ENCODE measurements around the gene ZFPL1.

The ZFPL1 gene

DNA sequence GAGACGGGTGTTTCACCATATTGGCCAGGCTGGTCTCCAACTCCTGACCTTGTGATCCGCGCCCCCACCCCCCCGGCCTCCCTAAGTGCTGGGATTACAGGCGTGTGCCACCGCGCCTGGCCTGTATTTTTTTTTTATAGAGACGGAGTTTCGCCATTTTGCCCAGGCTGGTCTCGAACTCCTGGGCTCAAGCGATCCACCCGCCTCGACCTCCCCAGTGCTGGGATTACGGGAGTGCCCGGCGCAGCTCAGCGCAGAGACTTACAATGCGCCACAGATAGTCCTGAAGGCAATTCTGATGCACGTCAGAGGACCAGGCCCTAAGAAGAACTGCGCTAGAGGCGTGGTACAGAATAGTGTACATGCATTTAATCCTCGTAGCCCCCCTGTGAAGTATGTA is 11.4 kb downstream of the ZFPL1 start:
- no peak for DNase-seq (ENCODE audit: low spot score)

DNA sequence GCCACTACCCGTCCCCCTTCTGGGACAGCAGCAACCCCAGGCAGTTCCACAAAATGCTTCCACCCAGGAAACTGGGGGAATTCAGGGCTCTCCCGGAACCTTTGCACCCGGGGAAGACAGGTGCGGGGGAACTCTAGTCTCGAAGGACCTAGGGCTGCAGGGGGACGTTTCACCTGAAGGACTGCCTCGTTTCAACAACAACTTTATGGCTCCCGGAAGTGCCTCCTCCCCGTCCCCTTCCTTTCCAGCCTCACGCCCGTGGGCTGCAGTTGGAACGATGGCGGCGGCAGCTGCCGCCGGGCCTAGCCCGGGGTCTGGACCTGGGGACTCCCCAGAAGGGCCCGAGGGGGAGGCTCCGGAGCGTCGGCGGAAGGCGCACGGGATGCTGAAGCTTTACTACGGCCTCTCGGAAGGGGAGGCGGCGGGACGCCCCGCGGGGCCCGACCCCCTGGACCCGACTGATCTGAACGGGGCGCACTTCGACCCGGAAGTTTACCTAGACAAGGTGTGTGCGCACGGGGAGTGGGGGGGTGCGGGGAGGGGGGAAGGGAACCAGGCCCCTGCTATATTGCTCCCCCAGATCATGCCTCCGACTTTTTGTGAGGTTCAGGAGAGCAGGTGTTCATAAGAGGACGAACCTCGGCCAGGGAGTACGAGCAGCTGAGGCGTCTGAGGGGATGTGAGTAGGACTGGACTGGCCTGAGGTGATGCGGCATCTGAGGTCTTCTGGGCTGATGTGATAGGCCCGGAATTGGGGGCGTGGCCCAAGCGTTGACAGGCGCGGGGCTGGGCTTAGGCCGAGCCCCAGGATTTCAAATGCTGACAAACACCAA is 12.2 kb downstream of the ZFPL1 start, which contains the start of gene VPS51:
VPS51 (plus strand) TSS at position 241 of the 833 bp plus-strand sequence; CDS start at position 278, 37 bp downstream.
- DNase-seq (ENCODE audit: low spot score) = peak; percentile 94

- no peak for DNase-seq (ENCODE audit: low spot score)
Measured at GRCh38 chr11:65096926-65097325, 12.9 kb downstream of the ZFPL1 start.

DNA sequence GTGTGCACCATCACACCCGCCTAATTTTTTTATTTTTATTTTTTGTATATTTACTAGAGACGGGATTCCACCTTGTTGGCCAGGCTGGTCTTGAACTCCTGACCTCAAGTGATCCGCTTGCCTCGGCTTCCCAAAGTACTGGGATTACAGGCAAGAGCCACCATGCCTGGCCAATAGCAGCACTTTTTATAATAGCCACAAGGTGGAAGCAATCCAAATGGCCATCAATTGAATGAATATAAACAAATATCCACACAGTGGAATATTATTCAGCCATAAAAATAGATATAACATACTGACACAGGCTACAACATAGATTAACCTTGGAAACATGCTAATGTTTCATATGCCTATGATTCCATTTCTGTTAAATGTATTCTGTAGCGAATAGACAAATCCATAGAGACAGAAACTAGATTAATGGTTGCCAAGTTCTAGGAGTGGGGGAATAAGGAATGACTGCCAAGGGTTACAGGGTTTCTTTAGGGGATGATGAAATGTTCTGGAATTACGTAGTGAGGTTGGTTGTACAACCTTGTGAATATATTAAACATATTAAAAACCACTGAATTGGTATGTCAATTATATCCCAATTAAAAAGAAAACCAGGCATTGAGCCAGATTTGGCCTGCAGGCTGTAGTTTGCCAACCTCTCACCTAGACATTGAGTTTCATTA is 16.8 kb downstream of the ZFPL1 start:
- no peak for DNase-seq (ENCODE audit: low spot score)

GRCh38 chr11:65102142-65103095 is 18.4 kb downstream of the ZFPL1 start:
- DNase-seq (ENCODE audit: low spot score) = no peak

DNA sequence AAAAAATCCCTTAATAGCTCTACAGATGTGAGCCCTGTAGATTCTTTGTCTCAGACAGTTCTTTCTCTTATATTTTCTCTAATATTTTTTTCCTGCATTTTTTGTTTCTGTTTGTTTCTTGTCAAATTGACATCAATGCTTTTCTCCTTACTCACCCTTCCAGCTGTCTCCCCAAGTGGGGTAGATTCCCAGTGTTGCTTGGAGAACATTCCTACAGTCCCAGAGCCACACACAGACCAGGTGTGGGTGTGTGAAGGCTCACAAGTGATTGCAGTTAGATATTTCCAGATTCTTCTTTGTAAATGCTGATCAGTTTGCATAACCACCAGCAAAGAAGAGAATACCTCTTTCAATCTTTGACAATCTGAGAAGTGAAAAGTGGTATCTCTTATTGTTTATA is 19.5 kb downstream of the ZFPL1 start:
- no peak for DNase-seq (ENCODE audit: low spot score)

DNA sequence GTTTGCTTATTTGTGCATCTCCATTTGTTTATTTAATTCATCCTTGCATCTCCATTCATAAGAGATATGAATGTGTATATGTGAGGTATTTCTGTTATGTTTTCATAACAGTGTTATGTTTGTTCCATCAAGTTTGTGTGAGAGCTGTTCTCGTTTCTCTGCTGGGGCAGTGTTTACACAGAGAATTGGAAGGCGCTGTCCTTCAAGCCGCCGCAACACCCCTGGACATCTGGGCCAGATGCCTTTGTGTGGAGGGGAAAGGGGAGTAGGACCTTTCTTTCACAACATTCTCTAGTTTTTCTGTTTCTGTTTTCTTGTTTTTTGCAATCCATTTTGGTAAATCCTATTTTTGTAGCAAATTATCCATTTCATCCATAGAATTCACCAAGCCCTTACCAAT is 20.6 kb downstream of the ZFPL1 start:
- no peak for DNase-seq (ENCODE audit: low spot score)

DNA sequence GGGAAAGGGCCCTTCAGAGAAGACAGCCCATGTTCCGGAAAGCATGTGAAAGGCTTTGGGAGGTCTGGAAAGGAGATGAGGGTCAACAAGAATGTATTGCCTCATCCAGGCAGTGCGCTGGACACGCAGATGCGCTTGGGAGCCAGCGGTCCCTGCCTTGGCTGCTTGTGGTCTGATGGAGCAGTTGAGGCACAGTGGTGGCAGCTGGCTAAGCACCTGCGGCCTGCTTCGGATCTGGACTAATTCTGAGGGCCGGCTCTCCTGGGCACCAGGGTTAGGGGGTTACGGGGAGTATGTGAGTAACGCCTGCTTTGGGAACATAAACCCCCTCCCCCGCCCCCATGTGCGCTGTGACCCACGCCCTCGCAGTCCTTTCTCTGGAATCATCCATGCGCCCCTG is 23.1 kb downstream of the ZFPL1 start:
- no peak for DNase-seq (ENCODE audit: low spot score)

DNA sequence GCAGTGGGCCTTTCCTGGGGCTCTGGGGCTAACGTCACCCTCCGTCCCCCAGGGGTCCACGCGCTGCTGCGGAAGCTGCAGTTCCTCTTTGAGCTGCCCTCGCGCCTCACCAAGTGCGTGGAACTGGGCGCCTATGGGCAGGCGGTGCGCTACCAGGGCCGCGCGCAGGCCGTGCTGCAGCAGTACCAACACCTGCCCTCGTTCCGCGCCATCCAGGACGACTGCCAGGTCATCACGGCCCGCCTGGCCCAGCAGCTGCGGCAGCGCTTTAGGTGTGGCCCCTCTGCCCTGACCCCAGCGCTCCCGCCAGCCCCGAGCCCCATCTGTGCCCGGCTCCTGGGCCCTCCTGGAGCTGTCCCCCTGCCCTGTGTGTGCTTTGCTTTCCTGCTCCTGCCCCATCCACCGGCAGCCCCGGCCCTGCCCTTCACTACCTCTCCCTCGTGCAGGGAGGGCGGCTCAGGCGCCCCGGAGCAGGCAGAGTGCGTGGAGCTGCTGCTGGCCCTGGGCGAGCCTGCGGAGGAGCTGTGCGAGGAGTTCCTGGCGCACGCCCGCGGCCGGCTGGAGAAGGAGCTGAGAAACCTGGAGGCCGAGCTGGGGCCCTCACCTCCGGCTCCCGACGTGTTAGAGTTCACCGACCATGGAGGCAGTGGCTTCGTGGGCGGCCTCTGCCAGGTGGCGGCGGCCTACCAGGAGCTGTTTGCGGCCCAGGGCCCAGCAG is 23.9 kb downstream of the ZFPL1 start:
- no peak for DNase-seq (ENCODE audit: low spot score)

DNA sequence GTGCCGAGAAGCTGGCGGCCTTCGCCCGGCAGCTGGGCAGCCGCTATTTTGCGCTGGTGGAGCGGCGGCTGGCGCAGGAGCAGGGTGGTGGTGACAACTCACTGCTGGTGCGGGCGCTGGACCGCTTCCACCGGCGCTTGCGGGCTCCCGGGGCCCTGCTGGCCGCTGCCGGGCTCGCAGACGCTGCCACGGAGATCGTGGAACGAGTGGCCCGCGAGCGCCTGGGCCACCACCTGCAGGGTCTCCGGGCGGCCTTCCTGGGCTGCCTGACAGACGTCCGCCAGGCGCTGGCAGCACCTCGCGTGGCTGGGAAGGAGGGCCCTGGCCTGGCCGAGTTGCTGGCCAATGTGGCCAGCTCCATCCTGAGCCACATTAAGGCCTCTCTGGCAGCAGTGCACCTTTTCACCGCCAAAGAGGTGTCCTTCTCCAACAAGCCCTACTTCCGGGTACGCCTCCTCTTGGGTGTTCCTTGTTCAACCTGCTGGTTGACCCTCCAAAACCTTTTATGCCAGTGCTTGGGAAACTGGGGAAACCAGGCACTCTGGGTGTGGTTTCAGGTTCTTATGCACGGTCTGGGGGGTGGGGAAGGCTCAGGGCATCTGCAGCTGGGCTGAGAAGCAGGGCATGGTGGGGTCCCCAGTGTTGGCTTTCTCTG is 24.6 kb downstream of the ZFPL1 start:
- DNase-seq (ENCODE audit: low spot score) = no peak

DNA sequence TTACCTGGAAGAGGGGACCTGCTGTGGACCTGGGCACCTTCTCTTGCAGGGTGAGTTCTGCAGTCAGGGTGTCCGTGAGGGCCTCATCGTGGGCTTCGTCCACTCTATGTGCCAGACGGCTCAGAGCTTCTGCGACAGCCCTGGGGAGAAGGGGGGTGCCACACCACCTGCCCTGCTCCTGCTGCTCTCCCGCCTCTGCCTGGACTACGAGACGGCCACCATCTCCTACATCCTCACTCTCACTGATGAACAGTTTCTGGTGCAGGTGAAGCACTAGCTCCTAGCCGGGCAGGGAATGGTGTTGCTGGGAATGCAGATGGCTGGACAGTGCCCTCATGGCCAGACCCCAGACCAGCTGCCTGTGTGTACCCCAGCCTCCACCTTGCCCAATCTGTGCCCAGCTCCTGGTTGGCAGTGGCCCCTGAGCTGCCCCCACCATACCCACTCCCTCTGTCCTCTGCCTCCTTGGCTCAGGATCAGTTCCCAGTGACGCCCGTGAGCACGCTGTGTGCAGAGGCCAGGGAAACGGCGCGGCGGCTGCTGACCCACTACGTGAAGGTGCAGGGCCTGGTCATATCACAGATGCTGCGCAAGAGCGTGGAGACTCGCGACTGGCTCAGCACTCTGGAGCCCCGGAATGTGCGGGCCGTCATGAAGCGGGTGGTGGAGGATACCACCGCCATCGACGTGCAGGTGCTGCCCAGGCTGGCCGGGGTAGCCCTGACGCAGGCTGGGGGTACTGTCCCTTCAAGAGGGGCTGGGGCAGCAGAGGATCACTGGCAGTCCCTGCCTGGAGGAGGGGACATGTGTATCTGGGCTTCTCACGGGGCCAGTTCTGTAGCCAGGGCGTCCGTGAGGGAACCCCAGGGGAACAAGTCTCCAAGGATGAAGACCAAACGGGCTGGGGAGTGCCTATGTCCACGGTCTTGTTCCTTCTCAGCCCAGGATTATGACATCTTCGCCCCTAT is 25.5 kb downstream of the ZFPL1 start:
- no peak for DNase-seq (ENCODE audit: low spot score)

- DNase-seq (ENCODE audit: low spot score) = peak; percentile 95
Measured at GRCh38 chr11:65110354-65110861, 26.4 kb downstream of the ZFPL1 start.

DNA sequence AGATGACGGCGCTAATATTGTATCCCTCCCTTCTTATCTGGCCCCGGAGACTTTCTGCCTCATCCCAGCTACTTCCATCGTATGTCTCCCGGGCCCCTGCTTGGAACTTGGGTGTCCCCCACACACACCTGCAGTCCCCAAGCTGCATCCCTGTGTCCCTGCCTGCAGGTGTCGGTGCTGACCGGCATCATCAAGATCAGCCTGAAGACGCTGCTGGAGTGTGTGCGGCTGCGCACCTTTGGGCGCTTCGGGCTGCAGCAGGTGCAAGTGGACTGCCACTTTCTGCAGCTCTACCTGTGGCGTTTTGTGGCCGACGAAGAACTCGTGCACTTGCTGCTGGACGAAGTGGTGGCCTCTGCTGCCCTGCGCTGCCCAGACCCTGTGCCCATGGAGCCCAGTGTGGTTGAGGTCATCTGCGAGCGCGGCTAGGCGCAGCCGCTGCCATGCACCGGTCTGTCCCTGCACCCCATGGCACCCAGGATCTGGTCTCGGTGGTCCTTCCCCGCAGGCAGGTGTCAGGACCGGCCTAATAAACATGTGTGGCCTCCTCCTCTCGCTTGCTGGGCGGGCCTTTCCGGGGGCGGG is 27.2 kb downstream of the ZFPL1 start:
- DNase-seq (ENCODE audit: low spot score) = no peak

- DNase-seq (ENCODE audit: low spot score) = peak; percentile 97
Measured at GRCh38 chr11:65111744-65112545, 27.9 kb downstream of the ZFPL1 start, which contains the start of gene TM7SF2. TSS of gene TM7SF2 (plus strand) at chr11:65111872. CDS start at chr11:65112016, 144 bp downstream.

DNA sequence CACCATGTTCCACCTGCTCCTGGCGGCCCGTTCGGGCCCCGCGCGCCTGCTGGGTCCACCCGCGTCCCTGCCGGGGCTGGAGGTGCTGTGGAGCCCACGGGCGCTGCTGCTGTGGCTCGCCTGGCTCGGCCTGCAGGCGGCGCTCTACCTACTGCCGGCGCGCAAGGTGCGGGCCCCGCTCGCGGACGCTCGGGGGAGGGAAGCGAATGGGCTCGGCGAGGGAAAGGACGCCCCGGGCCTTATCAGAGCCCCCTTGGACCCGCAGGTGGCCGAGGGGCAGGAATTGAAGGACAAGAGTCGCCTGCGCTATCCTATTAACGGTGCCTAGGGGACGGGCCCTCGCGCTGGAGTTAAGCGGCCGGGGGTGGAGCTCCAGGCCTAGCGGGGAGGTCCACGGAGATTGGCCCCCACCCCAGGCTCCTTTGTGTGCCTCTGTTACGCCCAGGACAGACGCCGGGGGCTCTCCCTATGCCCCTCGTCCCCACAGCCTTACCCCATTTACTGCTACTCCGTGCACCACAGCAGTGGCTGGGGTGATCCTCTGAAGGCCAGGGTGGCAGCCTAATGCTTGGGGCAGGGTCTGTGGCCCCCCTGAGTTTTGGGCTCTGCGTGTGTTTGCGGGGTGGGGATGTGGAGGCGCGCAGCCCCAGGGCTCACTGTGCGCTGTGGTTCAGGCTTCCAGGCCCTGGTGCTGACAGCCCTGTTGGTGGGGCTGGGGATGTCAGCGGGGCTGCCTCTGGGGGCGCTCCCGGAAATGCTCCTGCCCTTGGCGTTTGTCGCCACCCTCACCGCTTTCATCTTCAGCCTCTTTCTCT is 28.7 kb downstream of the ZFPL1 start:
- DNase-seq (ENCODE audit: low spot score) = peak; percentile 76

GRCh38 chr11:65113361-65113756 is 29.3 kb downstream of the ZFPL1 start:
- peak; percentile 67 for DNase-seq (ENCODE audit: low spot score)

DNA sequence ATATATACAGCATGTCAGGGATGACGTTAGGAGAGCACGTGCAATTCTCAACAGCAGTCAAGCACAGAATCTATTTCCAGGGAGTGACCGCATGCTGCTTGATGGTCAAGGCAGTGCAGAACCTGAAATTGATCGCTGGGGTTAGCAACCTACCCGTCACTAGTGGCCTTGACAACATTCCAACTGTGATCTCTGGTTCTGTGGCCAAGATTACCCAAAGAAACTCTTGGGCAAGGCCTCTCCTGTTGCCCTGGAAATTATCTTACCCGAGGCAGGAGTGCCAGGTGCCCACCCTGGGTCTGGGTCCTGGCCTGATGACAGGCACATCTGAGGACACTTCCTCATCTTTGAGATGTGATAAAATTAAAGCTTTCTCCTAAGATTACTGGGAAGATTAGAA is 29.8 kb downstream of the ZFPL1 start:
- DNase-seq (ENCODE audit: low spot score) = no peak

Measured in NAMALWA (cell line).